Esophagus squamous epithelium (tissue), 4 donors: Measurements from ENCODE around the gene SF3A2.

Source experiments
- CTCF ChIP-seq, 6 experiments: fragments of 450-650 bp in 4 of 6; fragments of 200-600 bp in 2 of 6; sonication (generic) in 2 of 6; IDR thresholded peaks; one replicate each; pipeline ENCODE4 v1.5.1; 2016 to 2019; ENCODE audit warnings: antibody characterized with exemption in 6 of 6, mild to moderate bottlenecking in 4 of 6, moderate library complexity in 4 of 6
- POLR2A ChIP-seq, 4 donors: fragments of 450-650 bp; IDR thresholded peaks; one replicate each; pipeline ENCODE4 v1.6.1; 2017; ENCODE audit warnings: antibody characterized with exemption in 4 of 4, mild to moderate bottlenecking in 4 of 4, moderate library complexity in 3 of 4

DNA sequence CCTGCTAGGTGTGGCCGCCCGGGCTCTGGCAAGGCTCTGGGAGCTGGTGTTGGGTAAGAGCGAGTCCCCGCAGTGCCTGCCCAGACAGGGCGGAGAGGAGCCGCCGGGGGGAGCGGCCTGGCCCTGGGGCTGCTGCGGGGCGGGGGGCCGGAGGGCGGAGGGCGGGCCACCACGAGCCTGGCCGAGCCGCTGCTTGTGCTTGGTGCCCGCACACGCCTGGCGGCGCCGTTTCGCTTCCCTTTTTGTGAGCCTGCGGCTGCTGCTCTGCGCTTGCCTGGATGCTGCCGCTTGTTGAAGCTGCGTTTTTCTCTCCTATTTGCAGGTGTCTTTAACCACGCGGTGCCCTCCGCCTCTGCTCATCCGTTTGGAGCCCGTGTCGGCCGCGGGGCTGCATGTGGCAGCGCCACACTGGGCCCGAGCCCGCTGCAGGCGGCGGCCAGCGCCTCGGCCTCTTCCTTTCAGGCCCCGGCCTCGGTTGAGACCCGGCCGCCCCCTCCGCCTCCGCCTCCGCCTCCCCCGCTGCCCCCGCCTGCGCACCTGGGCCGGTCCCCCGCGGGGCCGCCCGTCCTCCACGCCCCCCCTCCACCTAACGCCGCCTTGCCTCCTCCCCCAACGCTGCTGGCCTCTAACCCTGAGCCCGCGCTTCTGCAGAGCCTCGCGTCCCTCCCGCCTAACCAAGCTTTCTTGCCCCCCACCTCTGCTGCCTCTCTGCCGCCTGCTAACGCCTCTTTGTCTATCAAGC is 9.0 kb upstream of the SF3A2 start:
- TF ChIP-seq POLR2A (IDR thresholded peaks at IDR 0.05), result no peak
- TF ChIP-seq CTCF (IDR thresholded peaks at IDR 0.05), result no peak
